ENCODE results near the gene STMN3.

The STMN3 gene

DNA sequence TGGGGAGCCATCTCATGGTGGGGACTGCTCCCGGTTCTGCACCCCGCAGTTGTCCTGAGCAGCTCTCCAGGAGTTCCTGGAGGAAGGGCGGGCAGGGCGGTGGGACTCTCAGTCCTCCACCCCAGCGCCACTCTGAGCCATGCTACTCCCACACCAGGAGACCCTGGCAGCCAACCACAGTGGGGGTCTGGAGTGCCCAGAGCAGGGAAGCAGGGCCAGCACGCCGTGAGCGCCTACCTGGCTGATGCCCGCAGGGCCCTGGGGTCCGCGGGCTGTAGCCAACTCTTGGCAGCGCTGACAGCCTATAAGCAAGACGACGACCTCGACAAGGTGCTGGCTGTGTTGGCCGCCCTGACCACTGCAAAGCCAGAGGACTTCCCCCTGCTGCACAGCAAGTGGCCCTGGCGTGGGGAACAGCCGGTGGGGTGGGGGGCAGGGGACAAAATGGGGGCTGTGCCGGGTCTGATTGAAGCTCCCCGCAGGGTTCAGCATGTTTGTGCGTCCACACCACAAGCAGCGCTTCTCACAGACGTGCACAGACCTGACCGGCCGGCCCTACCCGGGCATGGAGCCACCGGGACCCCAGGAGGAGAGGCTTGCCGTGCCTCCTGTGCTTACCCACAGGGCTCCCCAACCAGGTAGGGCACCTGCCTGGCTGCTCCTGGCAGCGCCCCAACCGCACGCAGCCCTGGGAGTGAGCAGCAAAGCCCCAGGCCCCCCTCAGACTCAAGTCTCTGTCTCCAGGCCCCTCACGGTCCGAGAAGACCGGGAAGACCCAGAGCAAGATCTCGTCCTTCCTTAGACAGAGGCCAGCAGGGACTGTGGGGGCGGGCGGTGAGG is 41.6 kb upstream of the STMN3 start:
- H3K9ac ChIP-seq (ENCODE audit: insufficient read length, low read depth), result no peak overlapping the region

DNA sequence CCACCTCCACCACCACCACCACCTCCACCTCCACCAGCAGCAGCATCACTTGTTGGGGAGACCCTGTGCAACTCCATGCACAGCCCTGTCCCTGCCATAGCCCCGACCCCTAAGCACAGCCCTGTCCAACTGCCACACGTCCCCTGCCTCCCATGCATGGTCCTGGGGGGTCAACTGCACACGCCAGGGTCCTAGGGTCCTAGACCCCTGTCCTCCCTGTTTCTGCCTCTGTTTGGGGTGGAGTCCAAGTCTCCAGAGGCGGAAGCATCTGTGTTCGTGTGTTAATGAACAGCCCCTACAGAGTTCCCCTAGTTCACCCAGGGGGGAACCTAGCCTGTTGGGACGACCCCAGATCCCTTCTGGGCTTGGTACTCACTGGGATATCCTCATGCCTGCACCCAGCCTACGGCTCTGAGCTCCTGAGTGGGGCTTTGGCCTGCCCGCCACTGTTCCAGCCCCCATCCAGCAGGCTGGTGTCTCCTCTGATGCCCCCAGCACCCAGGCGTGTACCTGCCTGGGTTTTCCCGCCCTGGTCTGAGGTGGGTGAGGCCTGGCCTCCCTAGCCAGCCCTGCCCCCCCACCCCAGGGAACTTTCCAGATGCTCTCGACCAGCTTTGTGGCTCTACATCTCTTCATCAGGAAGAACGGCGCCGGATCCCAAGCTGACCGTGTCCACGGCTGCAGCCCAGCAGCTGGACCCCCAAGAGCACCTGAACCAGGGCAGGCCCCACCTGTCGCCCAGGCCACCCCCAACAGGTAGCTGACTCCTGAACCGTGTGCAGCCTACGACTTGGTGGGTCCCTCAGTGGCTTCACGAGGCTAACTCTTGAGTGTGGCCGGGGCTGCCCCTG is 40.7 kb upstream of the STMN3 start:
- Histone ChIP-seq H3K9ac (ENCODE audit: insufficient read length, low read depth) (no peak overlapping the region), H3K4me1 (ENCODE audit: insufficient read depth, insufficient read length) (peaks cover 21% of the 10 kb centered on the region)

More for the DNA sequence above, 41.6 kb upstream of the STMN3 start:
- Histone ChIP-seq H3K4me3 (ENCODE audit: insufficient read length, low read depth) (no peak overlapping the region), H3K4me1 (ENCODE audit: insufficient read depth, insufficient read length) (peaks cover 25% of the 10 kb centered on the region), H3K9me3 (ENCODE audit: insufficient read depth, low read length) (peaks cover 13% of the 10 kb centered on the region; the same call in 1 of the 2 replicates), H3K27me3 (ENCODE audit: insufficient read depth, insufficient read length) (no peaks in the 10 kb centered on the region), H3K36me3 (ENCODE audit: insufficient read depth, insufficient read length, low read length) (peaks cover 78% of the 10 kb centered on the region)
- no peak for TF ChIP-seq ZNF274 (IDR thresholded peaks at IDR 0.05; ENCODE audit: low read depth, low read length)
- TF ChIP-seq YY1 (IDR thresholded peaks at IDR 0.05; ENCODE audit: insufficient read depth, insufficient read length), result no peak
- TF ChIP-seq SUZ12 (IDR thresholded peaks at IDR 0.05; ENCODE audit: extremely low read depth, insufficient read depth, insufficient read length), result no peak
- DNase-seq (ENCODE audit: low read depth, low spot score), result no peak

GRCh38 chr20:63693083-63693732 is 40.0 kb upstream of the STMN3 start:
- DNase-seq (ENCODE audit: low read depth, low spot score), result no peak
- peaks cover 67% of the 10 kb centered on the region for H3K36me3 ChIP-seq (ENCODE audit: insufficient read depth, insufficient read length, low read length)
- TF ChIP-seq YY1 (IDR thresholded peaks at IDR 0.05; ENCODE audit: insufficient read depth, insufficient read length) (no peak), ZNF274 (IDR thresholded peaks at IDR 0.05; ENCODE audit: low read depth, low read length) (no peak), SUZ12 (IDR thresholded peaks at IDR 0.05; ENCODE audit: extremely low read depth, insufficient read depth, insufficient read length) (no peak)

More for the DNA sequence above, 40.7 kb upstream of the STMN3 start:
- Histone ChIP-seq H3K4me3 (ENCODE audit: insufficient read length, low read depth) (no peak overlapping the region), H3K36me3 (ENCODE audit: insufficient read depth, insufficient read length, low read length) (peaks cover 74% of the 10 kb centered on the region), H3K9me3 (ENCODE audit: insufficient read depth, low read length) (peaks cover 13% of the 10 kb centered on the region; the same call in 1 of the 2 replicates), H3K27me3 (ENCODE audit: insufficient read depth, insufficient read length) (no peaks in the 10 kb centered on the region)
- TF ChIP-seq ZNF274 (IDR thresholded peaks at IDR 0.05; ENCODE audit: low read depth, low read length), result no peak
- no peak for TF ChIP-seq YY1 (IDR thresholded peaks at IDR 0.05; ENCODE audit: insufficient read depth, insufficient read length)
- no peak for TF ChIP-seq SUZ12 (IDR thresholded peaks at IDR 0.05; ENCODE audit: extremely low read depth, insufficient read depth, insufficient read length)
- no peak for DNase-seq (ENCODE audit: low read depth, low spot score)

DNA sequence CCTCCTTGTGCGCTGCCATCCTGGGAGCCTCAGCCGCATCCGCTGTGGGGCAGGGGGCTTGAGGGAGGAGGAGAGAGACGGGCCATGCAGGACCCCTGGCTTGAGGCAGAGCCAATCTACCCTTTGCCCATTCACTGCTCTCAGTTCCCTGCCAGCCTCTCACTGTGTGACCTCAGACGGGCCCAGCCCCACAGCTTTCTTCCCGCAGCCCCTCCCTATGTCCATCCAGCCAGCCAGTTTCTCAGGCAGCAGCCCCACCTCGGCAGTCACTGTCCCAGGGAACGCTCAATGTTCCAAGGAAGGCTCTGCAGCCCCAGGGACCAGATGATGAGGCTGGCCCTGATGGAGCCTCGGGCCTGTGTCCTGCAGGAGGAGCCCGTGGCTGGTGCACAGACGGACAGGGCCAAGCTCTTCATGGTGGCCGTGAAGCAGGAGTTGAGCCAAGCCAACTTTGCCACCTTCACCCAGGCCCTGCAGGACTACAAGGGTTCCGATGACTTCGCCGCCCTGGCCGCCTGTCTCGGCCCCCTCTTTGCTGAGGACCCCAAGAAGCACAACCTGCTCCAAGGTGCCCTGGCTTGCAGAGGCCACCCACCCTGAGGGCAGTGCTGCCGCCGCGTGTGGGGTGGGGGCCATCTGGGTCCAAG is 39.3 kb upstream of the STMN3 start:
- H3K9ac ChIP-seq (ENCODE audit: insufficient read length, low read depth), result no peak overlapping the region
- H3K36me3 ChIP-seq (ENCODE audit: insufficient read depth, insufficient read length, low read length), result peaks cover 61% of the 10 kb centered on the region
- no peaks in the 10 kb centered on the region for H3K27me3 ChIP-seq (ENCODE audit: insufficient read depth, insufficient read length)
- peaks cover 14% of the 10 kb centered on the region for H3K4me1 ChIP-seq (ENCODE audit: insufficient read depth, insufficient read length)
- no peak overlapping the region for H3K4me3 ChIP-seq (ENCODE audit: insufficient read length, low read depth)
- peaks cover 13% of the 10 kb centered on the region; the same call in 1 of the 2 replicates for H3K9me3 ChIP-seq (ENCODE audit: insufficient read depth, low read length)
- DNase-seq (ENCODE audit: low read depth, low spot score), result no peak
- TF ChIP-seq SUZ12 (IDR thresholded peaks at IDR 0.05; ENCODE audit: extremely low read depth, insufficient read depth, insufficient read length), result no peak
- TF ChIP-seq YY1 (IDR thresholded peaks at IDR 0.05; ENCODE audit: insufficient read depth, insufficient read length), result no peak
- TF ChIP-seq ZNF274 (IDR thresholded peaks at IDR 0.05; ENCODE audit: low read depth, low read length), result no peak

More at GRCh38 chr20:63693083-63693732, 40.0 kb upstream of the STMN3 start:
- Histone ChIP-seq H3K9ac (ENCODE audit: insufficient read length, low read depth) (no peak overlapping the region), H3K4me3 (ENCODE audit: insufficient read length, low read depth) (no peak overlapping the region), H3K9me3 (ENCODE audit: insufficient read depth, low read length) (peaks cover 13% of the 10 kb centered on the region; the same call in 1 of the 2 replicates), H3K4me1 (ENCODE audit: insufficient read depth, insufficient read length) (peaks cover 17% of the 10 kb centered on the region), H3K27me3 (ENCODE audit: insufficient read depth, insufficient read length) (no peaks in the 10 kb centered on the region)

DNA sequence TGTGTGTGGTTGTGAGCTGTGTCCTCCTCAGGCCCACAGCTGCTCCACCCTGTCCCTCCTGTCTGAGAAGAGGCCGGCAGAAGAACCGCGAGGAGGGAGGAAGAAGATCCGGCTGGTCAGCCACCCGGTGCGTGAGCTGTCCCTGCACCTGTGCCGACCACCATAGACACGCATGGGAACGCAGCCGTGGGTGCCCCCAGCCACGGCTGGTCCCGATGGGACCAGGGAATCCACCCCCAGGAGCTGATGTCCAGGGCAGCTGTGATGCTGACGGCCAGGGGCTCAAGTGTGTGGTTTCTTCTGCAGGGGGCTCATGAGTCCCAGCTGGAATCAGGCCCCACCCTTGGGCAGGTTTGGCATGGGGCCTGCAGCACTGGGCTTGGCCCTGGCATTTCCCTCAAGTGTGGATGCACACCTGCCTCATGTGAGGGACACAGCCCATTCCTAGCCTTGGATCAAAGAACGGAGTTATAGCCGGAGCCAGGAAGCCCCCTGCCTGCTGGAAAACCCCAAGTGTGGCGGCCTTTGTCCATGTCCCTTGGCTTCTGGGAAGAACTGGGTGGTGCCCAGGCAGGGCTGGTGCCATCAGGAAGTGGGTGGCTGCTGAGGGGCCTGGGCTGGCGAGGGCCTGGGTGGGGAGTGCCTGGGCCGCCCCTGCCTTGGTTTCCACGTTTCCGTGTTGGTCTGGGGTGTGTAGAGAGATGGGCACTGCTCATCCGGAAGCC is 38.6 kb upstream of the STMN3 start:
- TF ChIP-seq ZNF274 (IDR thresholded peaks at IDR 0.05; ENCODE audit: low read depth, low read length) (no peak), SUZ12 (IDR thresholded peaks at IDR 0.05; ENCODE audit: extremely low read depth, insufficient read depth, insufficient read length) (no peak), YY1 (IDR thresholded peaks at IDR 0.05; ENCODE audit: insufficient read depth, insufficient read length) (no peak)
- no peak for DNase-seq (ENCODE audit: low read depth, low spot score)
- peaks cover 13% of the 10 kb centered on the region; the same call in 1 of the 2 replicates for H3K9me3 ChIP-seq (ENCODE audit: insufficient read depth, low read length)
- no peaks in the 10 kb centered on the region for H3K27me3 ChIP-seq (ENCODE audit: insufficient read depth, insufficient read length)
- peaks cover 60% of the 10 kb centered on the region for H3K36me3 ChIP-seq (ENCODE audit: insufficient read depth, insufficient read length, low read length)
- H3K4me3 ChIP-seq (ENCODE audit: insufficient read length, low read depth), result no peak overlapping the region
- H3K4me1 ChIP-seq (ENCODE audit: insufficient read depth, insufficient read length), result peaks cover 17% of the 10 kb centered on the region
- no peak overlapping the region for H3K9ac ChIP-seq (ENCODE audit: insufficient read length, low read depth)

All from NT2/D1 (cell line).